H7 (cell line): ENCODE results near the gene NCMAP. TPM values are rescaled to one million over a fixed set of nuclear protein-coding genes. Genes with fewer than 3 reads are reported as not detected.
"Not testable (repeated sequence)": the region's sequence is repeated elsewhere in the genome, so short reads cannot be mapped to it uniquely, and the experiment has no call there.

Experiments used
- DNase-seq: peaks from one replicate; pipeline ENCODE4 v3.0.0; 2012
- H3K27me3 ChIP-seq: 2 replicates; pipeline ENCODE4 v1.6.0; 2011; ENCODE audit warnings: mild to moderate bottlenecking, low read length; ENCODE audit not compliant: control insufficient read depth, insufficient read depth
- H3K36me3 ChIP-seq: replicated peaks from 2 replicates; pipeline ENCODE4 v1.5.1; 2011; ENCODE audit warnings: low read length; ENCODE audit not compliant: control insufficient read depth, insufficient read depth
- H3K4me3 ChIP-seq: 2 replicates; pipeline ENCODE4 v1.5.1; 2011; ENCODE audit warnings: low read depth, mild to moderate bottlenecking, control low read depth, low read length, moderate library complexity; ENCODE audit not compliant: insufficient read depth
- total RNA-seq: library from RNA; depleted of rRNA; stranded (reverse); fragments of >200 nt; shearing (Covaris generic); gene quantifications from 2 replicates; pipeline ENCODE4 v1.2.3, GENCODE V29; 2014; rRNA removed

The NCMAP gene
- 0.10 and 0.11 TPM in 2 replicates for total RNA-seq

DNA sequence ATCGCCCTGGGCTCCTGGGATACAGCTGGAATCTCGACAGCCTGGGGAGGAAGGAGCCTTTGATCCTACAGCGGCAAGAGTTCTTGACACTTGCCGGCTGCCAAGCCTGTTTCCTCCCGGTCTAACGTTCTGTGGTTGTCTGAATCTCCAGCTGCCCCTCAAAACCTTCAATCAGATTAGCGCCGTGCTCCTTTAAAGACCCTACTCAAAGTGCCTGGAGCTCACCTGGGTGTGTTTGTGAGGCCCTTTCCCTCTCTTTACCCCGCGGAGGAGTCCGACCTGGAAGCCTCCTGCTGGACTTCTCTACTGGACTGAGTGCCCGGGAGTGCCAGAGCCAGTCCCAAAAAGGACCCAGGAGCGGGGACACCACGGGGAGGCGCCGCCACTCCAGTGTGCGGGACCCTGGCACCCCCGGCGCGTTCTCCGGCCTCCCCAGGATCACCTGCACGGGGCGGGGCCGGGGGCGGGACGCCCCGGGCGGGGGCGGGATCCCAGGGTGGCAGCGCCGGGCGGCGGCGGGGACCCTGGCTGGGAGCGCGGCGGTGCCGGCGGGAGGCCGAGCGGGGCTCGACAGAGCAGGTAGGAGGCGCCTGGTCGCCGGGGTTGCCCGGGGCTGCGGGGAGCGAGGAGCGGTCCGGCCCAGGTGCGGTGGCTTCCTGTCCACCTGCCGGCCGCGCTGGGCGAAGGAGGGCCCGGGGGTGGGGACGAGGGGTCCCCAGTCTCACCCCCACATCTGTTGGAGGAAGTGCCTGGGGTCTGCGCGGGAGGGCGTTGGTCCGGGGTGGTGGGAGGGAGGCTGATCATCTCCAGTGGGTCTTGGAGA lies at the start of gene NCMAP:
Gene NCMAP, plus strand, starts transcription at position 497 of the 823 bp plus-strand sequence. CDS start 39,344 bp downstream, outside the sequence.
- Histone ChIP-seq H3K36me3 (no peaks in the 10 kb centered on the region), H3K27me3 (peaks cover 32% of the 10 kb centered on the region), H3K4me3 (peak within 1 kb of the TSS; percentile 48)
- DNase-seq: peak; percentile 87

GRCh38 chr1:24506691-24507381 lies 49.1 kb upstream of the NCMAP start:
- Histone ChIP-seq H3K36me3 (no peaks in the 10 kb centered on the region), H3K4me3 (no peak overlapping the region), H3K27me3 (no peaks in the 10 kb centered on the region)
- DNase-seq: peak; percentile 64

DNA sequence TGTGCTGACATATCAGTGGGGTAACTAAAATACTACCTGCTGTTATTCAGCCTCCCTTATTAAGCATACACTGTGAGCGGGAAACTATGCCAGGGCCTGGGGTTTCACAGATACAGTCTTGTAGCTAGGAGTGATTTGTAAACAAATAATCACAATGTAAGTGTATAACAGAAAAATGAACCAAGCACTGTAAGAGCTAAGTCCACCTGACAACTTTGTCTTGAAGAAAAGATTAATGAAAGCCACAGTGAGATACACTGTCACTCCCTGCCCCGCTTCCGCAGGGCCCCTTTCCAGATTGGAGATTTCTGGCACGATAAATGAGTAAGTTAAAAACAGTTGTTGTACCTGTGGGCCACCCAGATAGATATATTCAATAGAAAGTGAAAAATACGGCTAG lies 48.5 kb upstream of the NCMAP start:
- Histone ChIP-seq H3K27me3 (no peaks in the 10 kb centered on the region), H3K4me3 (no peak overlapping the region), H3K36me3 (no peaks in the 10 kb centered on the region)
- no peak for DNase-seq

GRCh38 chr1:24508911-24509310 lies 47.0 kb upstream of the NCMAP start:
- H3K27me3 ChIP-seq: no peaks in the 10 kb centered on the region
- DNase-seq: no peak
- no peak overlapping the region for H3K4me3 ChIP-seq
- no peaks in the 10 kb centered on the region for H3K36me3 ChIP-seq

DNA sequence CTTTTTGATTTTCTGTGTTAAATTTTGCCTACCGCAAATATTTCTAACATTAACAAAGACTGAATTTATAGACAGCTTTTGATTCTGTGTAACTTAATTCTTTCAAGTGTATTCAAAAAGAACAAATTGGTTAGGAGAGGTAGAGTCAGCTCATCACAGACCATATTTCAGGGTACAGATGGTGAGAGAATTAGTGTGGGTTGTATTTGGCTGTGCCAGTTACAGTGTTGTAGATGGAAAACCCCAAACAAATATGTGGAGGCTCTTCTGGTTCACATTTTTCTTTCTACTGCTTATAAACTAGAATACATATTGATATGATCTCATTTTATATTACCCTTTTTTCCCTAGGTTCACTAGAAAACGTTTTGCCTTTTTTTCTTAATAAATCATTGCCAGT lies 42.2 kb upstream of the NCMAP start:
- no peaks in the 10 kb centered on the region for H3K27me3 ChIP-seq
- no peak for DNase-seq
- H3K36me3 ChIP-seq: no peaks in the 10 kb centered on the region
- H3K4me3 ChIP-seq: no peak overlapping the region

GRCh38 chr1:24514946-24515345 lies 40.9 kb upstream of the NCMAP start:
- Histone ChIP-seq H3K4me3 (no peak overlapping the region), H3K27me3 (no peaks in the 10 kb centered on the region), H3K36me3 (no peaks in the 10 kb centered on the region)
- no peak for DNase-seq

DNA sequence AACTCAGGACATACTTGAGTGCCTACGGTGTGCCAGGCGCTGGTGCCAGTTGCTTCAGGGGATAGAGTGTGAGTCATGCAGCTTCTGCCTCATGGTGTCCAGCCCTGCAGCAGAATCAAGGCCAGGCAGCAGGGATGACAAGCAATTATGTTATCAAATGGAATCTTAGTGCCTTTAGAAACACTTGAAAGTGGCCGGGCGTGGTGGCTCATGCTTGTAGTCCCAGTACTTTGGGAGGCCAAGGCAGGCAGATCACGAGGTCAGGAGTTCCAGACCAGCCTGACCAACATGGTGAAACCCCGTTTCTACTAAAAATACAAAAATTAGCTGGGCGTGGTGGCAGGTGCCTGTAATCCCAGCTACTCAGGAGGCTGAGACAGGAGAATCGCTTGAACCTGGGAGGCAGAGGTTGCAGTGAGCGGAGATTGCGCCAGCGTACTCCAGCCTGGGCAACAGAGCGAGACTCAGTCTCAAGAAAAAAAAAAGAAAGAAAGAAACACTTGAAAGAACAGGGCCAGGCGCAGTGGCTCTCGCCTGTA lies 40.1 kb upstream of the NCMAP start:
- not testable (repeated sequence) for H3K4me3 ChIP-seq, DNase-seq, H3K36me3 ChIP-seq, H3K27me3 ChIP-seq

DNA sequence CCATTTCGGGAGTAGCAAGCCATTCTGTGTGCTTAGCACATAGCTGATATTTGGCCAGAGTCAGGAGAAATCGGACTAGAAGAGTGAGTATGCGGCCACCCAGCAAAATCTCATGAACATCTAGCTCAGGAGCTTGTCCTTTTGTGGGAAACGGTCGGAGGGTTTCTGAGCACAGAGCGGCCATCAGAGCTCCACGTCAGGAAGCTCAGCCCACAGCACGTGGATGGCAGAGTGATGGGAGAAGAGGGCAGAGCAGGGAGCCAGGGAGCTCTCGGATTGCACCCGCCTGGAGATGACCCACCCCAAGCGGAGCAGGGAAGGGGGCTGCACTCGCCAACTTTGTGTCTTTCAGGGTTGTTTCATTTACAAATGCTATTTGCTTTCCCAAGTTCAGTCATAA lies 39.4 kb upstream of the NCMAP start:
- Histone ChIP-seq H3K27me3 (no peaks in the 10 kb centered on the region), H3K36me3 (no peaks in the 10 kb centered on the region), H3K4me3 (no peak overlapping the region)
- no peak for DNase-seq

DNA sequence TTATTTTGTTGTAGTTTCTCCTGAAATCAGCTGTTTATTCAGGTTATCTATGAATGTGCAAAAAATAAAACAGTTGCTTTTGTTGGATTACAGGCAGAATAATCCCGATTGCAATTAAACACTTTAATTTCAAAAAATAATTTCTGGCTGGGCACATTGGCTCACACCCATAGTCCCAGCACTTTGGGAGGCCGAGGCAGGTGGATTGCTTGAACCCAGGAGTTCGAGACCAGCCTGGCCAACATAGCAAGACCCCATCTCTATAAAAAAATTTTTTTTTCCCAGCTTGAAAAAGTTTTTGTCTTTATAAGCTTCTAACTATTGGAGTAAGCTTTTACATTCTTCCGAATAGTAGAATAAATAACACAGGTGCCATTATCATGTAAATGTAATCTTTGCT lies 38.0 kb upstream of the NCMAP start:
- no peaks in the 10 kb centered on the region for H3K36me3 ChIP-seq
- no peak overlapping the region for H3K4me3 ChIP-seq
- no peaks in the 10 kb centered on the region for H3K27me3 ChIP-seq
- no peak for DNase-seq

- not testable (repeated sequence) for DNase-seq, H3K36me3 ChIP-seq, H3K4me3 ChIP-seq, H3K27me3 ChIP-seq
Measured at GRCh38 chr1:24520282-24520681, 35.6 kb upstream of the NCMAP start.

DNA sequence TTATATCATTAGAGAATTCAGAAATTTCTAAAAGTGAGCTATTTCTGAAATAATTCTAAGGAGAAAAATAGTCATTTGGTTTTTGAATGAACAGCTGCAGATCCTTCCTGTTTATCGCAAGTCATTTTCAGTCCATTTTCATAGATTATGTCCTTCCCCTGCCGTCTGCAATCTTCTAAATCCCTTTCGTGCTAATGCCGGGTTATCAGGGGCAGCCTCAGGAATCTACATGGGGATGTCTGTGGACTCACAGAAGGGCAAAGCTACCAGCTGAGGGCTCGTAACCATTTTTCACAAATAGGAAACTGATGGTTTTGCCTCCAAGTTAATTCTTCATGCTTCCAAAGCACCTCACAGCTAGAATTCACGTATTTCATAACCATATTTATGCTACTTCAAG lies 30.3 kb upstream of the NCMAP start:
- Histone ChIP-seq H3K27me3 (no peaks in the 10 kb centered on the region), H3K36me3 (no peaks in the 10 kb centered on the region), H3K4me3 (no peak overlapping the region)
- DNase-seq: no peak

- Histone ChIP-seq H3K36me3 (no peaks in the 10 kb centered on the region), H3K4me3 (no peak overlapping the region), H3K27me3 (no peaks in the 10 kb centered on the region)
- DNase-seq: no peak
Measured at GRCh38 chr1:24526045-24526444, 29.8 kb upstream of the NCMAP start.

DNA sequence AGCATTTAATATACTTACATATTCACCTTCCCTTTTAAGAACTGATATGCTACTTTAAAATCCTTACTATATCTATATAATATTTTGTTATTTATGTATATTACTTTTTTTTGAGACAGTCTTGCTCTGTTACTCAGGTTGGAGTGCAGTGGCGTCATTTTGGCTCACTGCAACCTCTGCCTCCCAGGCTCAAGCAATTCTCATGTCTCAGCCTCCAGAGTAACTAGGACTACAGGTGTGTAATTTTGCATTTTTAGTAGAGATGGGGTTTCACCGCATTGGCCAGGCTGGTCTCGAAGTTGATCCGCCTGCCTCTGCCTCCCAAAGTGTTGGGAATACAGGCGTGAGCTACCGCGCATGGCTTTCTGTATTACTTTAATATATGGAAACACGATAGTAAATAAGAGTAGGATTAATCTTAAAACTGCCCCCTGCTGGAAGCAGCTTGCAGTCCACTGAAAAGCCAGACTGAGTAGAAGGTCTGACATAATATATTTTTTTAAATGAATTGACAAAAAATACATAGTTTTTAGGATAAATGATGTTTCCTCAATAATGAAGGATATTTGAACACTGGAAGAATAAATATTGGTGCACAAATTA lies 28.8 kb upstream of the NCMAP start:
- no peaks in the 10 kb centered on the region for H3K27me3 ChIP-seq
- no peak for DNase-seq
- H3K4me3 ChIP-seq: no peak overlapping the region
- no peaks in the 10 kb centered on the region for H3K36me3 ChIP-seq

GRCh38 chr1:24528744-24529143 lies 27.1 kb upstream of the NCMAP start:
- DNase-seq: no peak
- Histone ChIP-seq H3K27me3 (no peaks in the 10 kb centered on the region), H3K36me3 (no peaks in the 10 kb centered on the region), H3K4me3 (no peak overlapping the region)

- not testable (repeated sequence) for H3K4me3 ChIP-seq, DNase-seq, H3K27me3 ChIP-seq, H3K36me3 ChIP-seq
Measured at GRCh38 chr1:24529292-24529691, 26.6 kb upstream of the NCMAP start.
